Measurements from ENCODE around the gene CKMT1B. TPM values are rescaled to one million over a fixed set of nuclear protein-coding genes. Genes with fewer than 3 reads are reported as not detected.
"Not testable (repeated sequence)": the region's sequence is repeated elsewhere in the genome, so short reads cannot be mapped to it uniquely, and the experiment has no call there.

The CKMT1B gene
- total RNA-seq, 1 donor from 2014 or later: not detected

- not testable (repeated sequence) for DNase-seq (ENCODE audit: low spot score); H3K9me3 Mint-ChIP-seq (ENCODE audit: low read depth); H3K27me3 Mint-ChIP-seq (ENCODE audit: low read depth); H3K36me3 Mint-ChIP-seq (ENCODE audit: low read depth); H3K4me1 Mint-ChIP-seq (ENCODE audit: low read depth); H3K27ac Mint-ChIP-seq (ENCODE audit: unreplicated experiment); H3K4me3 Mint-ChIP-seq (ENCODE audit: unreplicated experiment)
Observed at GRCh38 chr15:43617750-43618149, 23.9 kb downstream of the CKMT1B start.

DNA sequence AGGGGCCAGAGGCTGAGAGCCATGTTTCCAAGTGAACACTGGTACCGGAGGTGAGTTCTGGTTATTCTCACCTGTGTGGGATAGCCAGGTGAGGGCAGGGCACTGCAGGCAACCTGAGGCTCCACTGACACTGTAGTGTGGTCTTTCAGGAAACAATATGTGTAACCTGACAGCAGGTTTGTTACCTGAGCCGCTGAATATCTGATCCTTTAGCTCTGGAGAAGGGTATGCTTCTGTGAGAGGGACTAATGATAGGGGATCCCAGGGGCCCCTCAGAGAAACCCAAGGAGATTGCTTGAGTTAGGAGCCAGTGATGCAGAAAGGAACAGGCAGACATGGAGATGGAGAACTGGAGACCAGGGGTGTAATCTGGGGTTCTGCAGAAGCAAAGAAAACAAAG lies 24.9 kb downstream of the CKMT1B start, which contains the start of gene STRC:
TSS of gene STRC (minus strand) at position 101 of the 400 bp plus-strand sequence. CDS start at position 23, 78 bp downstream.
- H3K9me3 Mint-ChIP-seq (ENCODE audit: low read depth); H3K36me3 Mint-ChIP-seq (ENCODE audit: low read depth); DNase-seq (ENCODE audit: low spot score); H3K4me3 Mint-ChIP-seq (ENCODE audit: unreplicated experiment); H3K4me1 Mint-ChIP-seq (ENCODE audit: low read depth); H3K27ac Mint-ChIP-seq (ENCODE audit: unreplicated experiment): not testable (repeated sequence)
- H3K27me3 Mint-ChIP-seq (ENCODE audit: low read depth): peaks cover 11% of the 10 kb centered on the region

DNA sequence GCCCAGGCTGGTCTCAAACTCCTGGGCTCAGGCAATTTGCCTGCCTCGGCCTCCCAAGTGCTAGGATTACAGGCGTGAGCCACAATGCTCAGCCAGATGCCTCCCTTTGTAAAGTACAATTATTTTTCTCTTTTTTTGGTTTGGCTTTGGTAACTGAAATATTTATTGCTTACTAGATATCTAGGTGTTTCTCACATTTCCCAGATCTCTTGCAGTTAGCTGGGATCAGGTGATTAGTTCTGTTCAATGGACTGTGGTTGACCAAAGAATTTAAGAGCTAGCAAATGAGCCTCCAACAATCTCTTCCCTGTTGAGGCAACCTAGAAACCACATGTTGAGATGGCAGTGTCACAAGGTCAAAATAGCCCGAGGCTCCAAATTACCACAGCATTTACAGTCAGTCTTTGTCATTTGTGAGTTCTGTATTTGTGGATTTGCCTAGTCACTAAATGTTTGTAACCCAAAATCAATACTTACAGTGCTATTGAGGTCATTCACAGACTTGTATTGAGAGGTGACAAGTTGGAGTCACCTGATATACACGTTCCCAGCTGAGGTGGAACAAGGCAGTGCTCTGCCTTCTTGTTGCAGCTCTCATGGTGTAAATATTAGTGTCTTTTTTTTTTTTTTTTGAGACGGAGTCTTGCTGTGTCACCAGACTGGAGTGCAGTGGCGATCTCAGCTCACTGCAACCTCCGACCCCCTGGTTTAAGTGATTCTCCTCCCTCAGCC lies 28.4 kb downstream of the CKMT1B start:
- H3K9me3 Mint-ChIP-seq (ENCODE audit: low read depth); H3K4me1 Mint-ChIP-seq (ENCODE audit: low read depth); H3K36me3 Mint-ChIP-seq (ENCODE audit: low read depth); H3K4me3 Mint-ChIP-seq (ENCODE audit: unreplicated experiment); H3K27ac Mint-ChIP-seq (ENCODE audit: unreplicated experiment); DNase-seq (ENCODE audit: low spot score): not testable (repeated sequence)
- H3K27me3 Mint-ChIP-seq (ENCODE audit: low read depth): peaks cover 11% of the 10 kb centered on the region

DNA sequence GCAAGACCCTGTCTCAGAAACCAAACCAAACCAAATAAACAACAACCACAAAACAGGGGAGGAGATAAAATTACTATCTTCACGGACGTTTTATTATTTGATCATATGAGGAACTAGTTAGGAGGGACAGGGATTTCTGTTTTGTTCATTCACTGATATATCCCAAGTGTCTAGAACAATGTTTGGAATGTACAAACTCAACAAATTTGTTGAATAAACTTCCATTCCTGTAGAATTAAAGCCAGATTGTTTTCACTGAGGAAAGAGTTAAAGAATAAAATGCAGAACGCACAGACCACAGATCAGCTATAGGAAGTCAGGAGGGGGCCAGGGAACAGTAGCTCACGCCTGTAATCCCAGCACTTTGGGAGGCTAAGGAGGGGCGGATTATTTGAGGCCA lies 31.3 kb downstream of the CKMT1B start:
- H3K27me3 Mint-ChIP-seq (ENCODE audit: low read depth): peaks cover 8% of the 10 kb centered on the region
- peaks cover 9% of the 10 kb centered on the region for H3K4me1 Mint-ChIP-seq (ENCODE audit: low read depth)
- no peak for DNase-seq (ENCODE audit: low spot score)
- H3K27ac Mint-ChIP-seq (ENCODE audit: unreplicated experiment): no peak overlapping the region
- H3K9me3 Mint-ChIP-seq (ENCODE audit: low read depth): no peaks in the 10 kb centered on the region
- no peak overlapping the region for H3K4me3 Mint-ChIP-seq (ENCODE audit: unreplicated experiment)
- H3K36me3 Mint-ChIP-seq (ENCODE audit: low read depth): no peaks in the 10 kb centered on the region
- TF ChIP-seq CTCF (IDR thresholded peaks at IDR 0.05): no peak

DNA sequence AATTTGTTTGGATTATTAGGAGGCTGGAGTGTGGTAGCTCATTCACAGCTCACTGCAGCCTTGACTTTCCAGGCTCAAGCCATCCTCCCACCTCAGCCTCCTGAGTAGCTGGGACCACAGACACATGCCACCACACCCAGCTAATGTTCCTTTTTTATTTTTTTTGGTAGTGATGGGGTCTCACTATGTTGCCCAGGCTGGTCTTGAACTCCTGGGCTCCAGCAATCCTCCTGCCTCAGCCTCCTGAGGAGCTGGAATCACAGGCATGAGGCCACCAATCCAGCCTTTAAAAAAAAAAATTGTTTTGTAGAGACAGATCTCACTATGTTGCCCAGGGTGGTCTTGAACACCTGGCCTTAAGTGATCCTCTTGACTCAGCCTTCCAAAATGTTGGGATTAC lies 33.1 kb downstream of the CKMT1B start:
- H3K9me3 Mint-ChIP-seq (ENCODE audit: low read depth); H3K4me1 Mint-ChIP-seq (ENCODE audit: low read depth); H3K27ac Mint-ChIP-seq (ENCODE audit: unreplicated experiment); H3K27me3 Mint-ChIP-seq (ENCODE audit: low read depth); H3K36me3 Mint-ChIP-seq (ENCODE audit: low read depth); H3K4me3 Mint-ChIP-seq (ENCODE audit: unreplicated experiment); DNase-seq (ENCODE audit: low spot score): not testable (repeated sequence)

DNA sequence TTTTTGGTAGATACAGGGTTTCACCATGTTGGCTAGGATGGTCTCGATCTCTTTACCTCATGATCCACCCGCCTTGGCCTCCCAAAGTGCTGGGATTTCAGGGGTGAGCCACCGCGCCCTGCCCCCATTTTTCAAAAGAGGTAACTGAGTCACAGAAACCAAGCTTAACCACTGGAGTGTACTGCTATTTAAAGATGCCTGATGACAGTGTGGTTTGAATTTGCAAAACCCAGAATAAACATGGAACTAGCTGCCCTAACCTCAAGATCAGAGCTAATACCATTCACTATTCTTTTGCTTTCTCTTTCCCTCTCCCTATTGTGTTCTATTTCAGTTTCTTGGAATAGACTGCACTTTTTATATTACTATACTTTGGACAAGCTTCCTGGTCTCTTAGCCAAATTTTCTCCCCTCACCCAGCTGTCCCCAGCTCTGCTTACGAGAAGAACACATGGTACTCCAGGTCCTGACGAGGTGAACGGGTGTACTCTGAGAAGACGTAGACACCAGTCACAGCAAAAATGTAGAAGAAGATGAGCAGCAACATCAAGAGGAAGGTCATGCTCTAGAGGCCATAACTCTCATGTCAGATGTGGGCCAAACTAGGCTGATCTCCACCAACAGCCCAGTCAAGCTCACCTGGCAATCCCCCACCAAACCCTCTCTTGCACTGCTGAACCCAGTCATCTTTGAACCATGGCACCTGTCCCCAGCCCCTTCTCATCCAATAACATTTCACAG lies 44.8 kb downstream of the CKMT1B start:
- H3K4me1 Mint-ChIP-seq (ENCODE audit: low read depth); H3K4me3 Mint-ChIP-seq (ENCODE audit: unreplicated experiment): not testable (repeated sequence)

More for the DNA sequence above, 44.8 kb downstream of the CKMT1B start:
- not testable (repeated sequence) for H3K27ac Mint-ChIP-seq (ENCODE audit: unreplicated experiment); DNase-seq (ENCODE audit: low spot score); H3K27me3 Mint-ChIP-seq (ENCODE audit: low read depth); H3K36me3 Mint-ChIP-seq (ENCODE audit: low read depth); H3K9me3 Mint-ChIP-seq (ENCODE audit: low read depth)

Other genes with a start within 250 kb of the CKMT1B start
- gene ZSCAN29, start 223.0 kb upstream of the CKMT1B start, total RNA-seq: 18.9 to 22.3 TPM (median 19.7 TPM) in 3 replicates
- 11.1 to 16.1 TPM (median 11.7 TPM) in 3 replicates for gene TUBGCP4, start 222.9 kb upstream of the CKMT1B start, total RNA-seq
- 44.8 to 71.1 TPM (median 45.6 TPM) in 3 replicates for gene TP53BP1, start 100.9 kb upstream of the CKMT1B start, total RNA-seq
- 95.3 to 99.9 TPM (median 96.3 TPM) in 3 replicates for gene MAP1A, start 76.4 kb upstream of the CKMT1B start, total RNA-seq
- gene PPIP5K1, start 3.8 kb upstream of the CKMT1B start, total RNA-seq: 30.4 to 39.4 TPM (median 31.6 TPM) in 3 replicates
- 0.20 to 0.87 TPM (median 0.85 TPM) in 3 replicates for gene STRC, start 24.8 kb downstream of the CKMT1B start, total RNA-seq
- 1.6 to 3.6 TPM (median 3.1 TPM) in 3 replicates for gene CATSPER2, start 54.8 kb downstream of the CKMT1B start, total RNA-seq
- gene CKMT1A, start 99.8 kb downstream of the CKMT1B start, total RNA-seq: not detected in 3 replicates
- 532 to 1,033 TPM (median 544 TPM) in 3 replicates for gene PDIA3, start 152.4 kb downstream of the CKMT1B start, total RNA-seq
- 3.3 to 8.6 TPM (median 3.6 TPM) in 3 replicates for gene ELL3, start 182.9 kb downstream of the CKMT1B start, total RNA-seq
- gene SERF2, start 198.3 kb downstream of the CKMT1B start, total RNA-seq: 1,300 to 1,502 TPM (median 1,498 TPM) in 3 replicates
- not detected in 3 replicates for gene SERINC4, start 206.2 kb downstream of the CKMT1B start, total RNA-seq
- 7.9 to 26.1 TPM (median 9.9 TPM) in 3 replicates for gene HYPK, start 206.6 kb downstream of the CKMT1B start, total RNA-seq
- gene MFAP1, start 230.7 kb downstream of the CKMT1B start, total RNA-seq: 26.2 to 35.0 TPM (median 26.3 TPM) in 3 replicates
- gene WDR76, start 233.0 kb downstream of the CKMT1B start, total RNA-seq: 6.1 to 15.3 TPM (median 6.6 TPM) in 3 replicates